SJSA1 (cell line): ENCODE data around the gene PPFIA2. TPM values are rescaled to one million over a fixed set of nuclear protein-coding genes. Genes with fewer than 3 reads are reported as not detected.

ENCODE experiments used
- DNase-seq, 2 experiments: peaks; one replicate each; pipeline ENCODE4 v3.0.0-alpha.2; 2015 to 2020; ENCODE audit warnings: low spot score in 2 of 2, low read depth in 1 of 2
- H3K27ac ChIP-seq: fragments of 250-450 bp; sonication (Bioruptor Pico); 2 replicates; pipeline ENCODE4 v1.5.1; 2020; ENCODE audit warnings: mild to moderate bottlenecking, moderate library complexity
- H3K27me3 ChIP-seq: fragments of 250-450 bp; sonication (Bioruptor Pico); replicated peaks from 2 replicates; pipeline ENCODE4 v1.5.1; 2020; ENCODE audit warnings: mild to moderate bottlenecking, moderate library complexity
- H3K36me3 ChIP-seq: fragments of 250-450 bp; sonication (Bioruptor Pico); 2 replicates; pipeline ENCODE4 v1.5.1; 2020; ENCODE audit warnings: mild to moderate bottlenecking
- H3K4me1 ChIP-seq: fragments of 250-450 bp; sonication (Bioruptor Pico); replicated peaks from 2 replicates; pipeline ENCODE4 v1.6.1; 2021; ENCODE audit warnings: mild to moderate bottlenecking
- H3K4me3 ChIP-seq: fragments of 250-450 bp; sonication (Bioruptor Pico); 2 replicates; pipeline ENCODE4 v1.5.1; 2020; ENCODE audit warnings: mild to moderate bottlenecking
- H3K9me3 ChIP-seq: fragments of 250-450 bp; sonication (Bioruptor Pico); replicated peaks from 2 replicates; pipeline ENCODE4 v1.5.1; 2020; ENCODE audit warnings: mild to moderate bottlenecking
- total RNA-seq: library from RNA; depleted of rRNA; stranded (reverse); fragments of >200 nt; shearing (Covaris generic); gene quantifications from 2 replicates; pipeline ENCODE4 v1.2.3, GENCODE V29; 2014

The PPFIA2 gene
- total RNA-seq, 1 experiment from 2014 or later: 0.47 TPM

DNA sequence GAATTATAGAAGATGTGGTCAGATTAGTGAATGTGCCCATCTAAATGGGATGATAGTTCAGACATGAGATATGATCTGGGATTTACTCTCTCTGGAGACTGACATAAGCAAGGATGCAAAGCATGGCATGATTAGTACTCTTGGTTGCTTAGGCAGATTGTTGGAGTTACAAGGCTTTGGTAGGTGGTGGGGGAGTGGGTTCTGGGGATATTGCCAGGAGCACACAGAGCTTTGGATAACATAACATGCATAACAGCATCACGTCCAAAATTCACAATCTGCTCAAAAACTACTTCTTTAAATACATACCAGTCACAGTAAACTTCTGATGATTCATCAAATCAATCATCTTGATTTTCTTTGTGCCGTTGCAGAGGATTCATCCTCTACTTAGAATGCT lies 393.9 kb downstream of the PPFIA2 start:
- Histone ChIP-seq H3K4me1 (no peaks in the 10 kb centered on the region), H3K27me3 (no peaks in the 10 kb centered on the region), H3K4me3 (no peak overlapping the region), H3K9me3 (no peaks in the 10 kb centered on the region), H3K36me3 (no peaks in the 10 kb centered on the region), H3K27ac (no peak overlapping the region)
- no peak for DNase-seq

DNA sequence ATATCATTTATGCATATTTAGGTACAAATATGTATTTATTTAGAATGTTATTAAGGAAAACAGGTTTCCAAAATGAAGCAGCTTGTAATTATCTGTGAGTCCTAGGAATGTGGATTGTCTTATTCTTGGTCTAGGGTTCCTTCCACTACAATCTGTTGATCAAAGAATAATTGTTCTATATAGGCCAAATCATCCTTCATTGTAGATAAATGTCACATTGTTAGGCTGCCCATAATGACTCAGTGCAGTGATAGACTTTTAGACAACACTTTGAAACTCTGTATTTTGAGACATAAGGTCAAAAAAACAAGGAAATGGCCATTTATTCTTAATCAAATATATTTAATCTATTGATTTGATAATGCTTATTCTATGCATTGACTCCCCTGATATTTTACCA lies 398.2 kb downstream of the PPFIA2 start:
- H3K27me3 ChIP-seq: no peaks in the 10 kb centered on the region
- no peak for DNase-seq
- no peaks in the 10 kb centered on the region for H3K9me3 ChIP-seq
- H3K27ac ChIP-seq: no peak overlapping the region
- H3K36me3 ChIP-seq: no peaks in the 10 kb centered on the region
- no peaks in the 10 kb centered on the region for H3K4me1 ChIP-seq
- H3K4me3 ChIP-seq: no peak overlapping the region

DNA sequence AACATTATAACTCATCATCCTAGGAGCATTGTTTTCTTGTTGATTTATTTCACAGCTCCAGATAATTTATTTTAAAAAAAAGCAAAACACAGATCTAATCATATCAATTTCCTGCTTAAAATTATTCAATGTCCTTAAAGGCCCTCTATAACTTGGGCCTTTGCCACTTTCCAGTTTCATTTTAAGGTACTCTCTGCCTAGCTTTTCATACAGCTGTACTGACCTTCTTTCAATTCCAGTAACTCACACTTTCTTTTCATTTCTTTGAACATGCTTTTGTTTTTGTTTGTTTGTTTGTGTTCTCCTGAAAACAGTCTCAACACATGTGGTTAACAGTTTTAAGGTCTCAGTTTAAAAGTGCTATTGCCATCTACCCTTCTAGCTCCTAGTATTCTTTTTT lies 399.4 kb downstream of the PPFIA2 start:
- H3K27ac ChIP-seq: no peak overlapping the region
- no peaks in the 10 kb centered on the region for H3K9me3 ChIP-seq
- H3K27me3 ChIP-seq: no peaks in the 10 kb centered on the region
- no peak for DNase-seq
- no peaks in the 10 kb centered on the region for H3K4me1 ChIP-seq
- no peaks in the 10 kb centered on the region for H3K36me3 ChIP-seq
- no peak overlapping the region for H3K4me3 ChIP-seq

DNA sequence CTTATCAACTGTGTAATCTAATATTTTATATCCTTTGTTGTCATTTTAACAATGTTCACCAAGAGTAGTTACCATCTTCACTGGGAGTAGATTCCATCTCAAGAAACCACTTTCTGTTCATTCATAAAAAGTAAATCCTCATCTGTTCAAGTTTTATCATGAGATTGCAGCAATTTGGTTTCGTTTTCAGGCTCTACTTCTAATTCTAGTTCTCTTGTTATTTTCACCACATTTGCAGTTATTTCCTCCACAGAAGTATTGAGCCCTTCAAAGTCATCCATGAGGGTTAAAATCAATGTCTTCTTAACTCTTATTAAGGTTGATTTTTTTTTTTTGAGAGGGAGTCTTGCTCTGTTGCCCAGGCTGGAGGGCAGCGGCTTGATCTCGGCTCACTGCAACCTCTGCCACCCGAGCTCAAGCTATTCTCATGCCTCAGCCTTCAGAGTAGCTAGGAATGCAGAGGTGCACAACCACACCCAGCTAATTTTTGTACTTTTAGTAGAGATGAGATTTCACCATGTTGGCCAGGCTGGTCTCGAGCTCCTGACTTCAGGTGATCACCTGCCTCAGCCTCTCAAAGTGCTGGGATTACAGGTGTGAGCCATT lies 404.7 kb downstream of the PPFIA2 start:
- no peak for DNase-seq

DNA sequence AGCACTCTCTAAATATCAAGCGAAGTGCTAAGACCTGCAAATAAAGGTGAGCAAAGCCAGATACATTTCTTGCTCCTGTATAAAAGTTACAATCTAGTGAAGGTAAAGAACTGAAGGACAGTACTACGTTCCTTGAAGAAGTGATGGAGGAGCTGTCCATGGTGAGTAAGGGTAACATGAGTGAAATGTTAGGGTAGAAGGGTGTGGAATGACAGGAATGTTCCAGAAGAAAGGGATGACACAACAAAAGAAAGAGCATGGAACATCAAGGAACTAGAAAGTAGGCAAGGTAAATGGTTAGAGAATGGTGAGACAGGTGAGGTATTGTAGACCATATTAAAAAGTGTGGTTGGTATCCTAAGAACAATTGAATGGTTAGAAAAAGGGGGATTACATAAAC lies 408.8 kb downstream of the PPFIA2 start:
- DNase-seq: no peak
- Histone ChIP-seq H3K36me3 (no peaks in the 10 kb centered on the region), H3K27me3 (no peaks in the 10 kb centered on the region; the same call in 1 of the 2 replicates), H3K9me3 (no peaks in the 10 kb centered on the region), H3K4me3 (no peak overlapping the region), H3K4me1 (no peaks in the 10 kb centered on the region), H3K27ac (no peak overlapping the region)

More for the DNA sequence above, 404.7 kb downstream of the PPFIA2 start:
- no peaks in the 10 kb centered on the region for H3K36me3 ChIP-seq
- H3K9me3 ChIP-seq: no peaks in the 10 kb centered on the region
- no peaks in the 10 kb centered on the region for H3K4me1 ChIP-seq
- no peak overlapping the region for H3K4me3 ChIP-seq
- no peak overlapping the region for H3K27ac ChIP-seq
- H3K27me3 ChIP-seq: no peaks in the 10 kb centered on the region; the same call in 1 of the 2 replicates

DNA sequence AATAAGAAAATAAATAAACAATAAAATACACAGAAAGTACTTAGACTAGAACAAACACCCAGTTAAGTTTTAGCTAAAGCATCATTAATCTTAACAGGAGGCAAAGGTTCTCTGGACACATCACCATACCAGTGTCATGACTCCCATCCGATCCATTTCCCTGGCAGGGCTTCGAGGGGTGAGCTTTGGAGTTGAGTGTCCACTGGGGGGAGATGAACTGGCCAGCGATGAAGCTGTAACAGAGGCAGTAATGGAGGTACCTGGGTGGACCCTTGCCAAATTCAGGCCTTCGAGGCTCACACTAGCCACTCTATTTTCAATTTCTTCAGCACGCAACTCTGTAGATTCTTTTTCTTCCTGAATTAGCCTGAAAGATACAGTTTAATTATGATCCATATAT lies 411.7 kb downstream of the PPFIA2 start:
- Histone ChIP-seq H3K27ac (no peak overlapping the region), H3K4me3 (no peak overlapping the region), H3K9me3 (no peaks in the 10 kb centered on the region), H3K4me1 (no peaks in the 10 kb centered on the region), H3K27me3 (no peaks in the 10 kb centered on the region), H3K36me3 (no peaks in the 10 kb centered on the region)
- no peak for DNase-seq

DNA sequence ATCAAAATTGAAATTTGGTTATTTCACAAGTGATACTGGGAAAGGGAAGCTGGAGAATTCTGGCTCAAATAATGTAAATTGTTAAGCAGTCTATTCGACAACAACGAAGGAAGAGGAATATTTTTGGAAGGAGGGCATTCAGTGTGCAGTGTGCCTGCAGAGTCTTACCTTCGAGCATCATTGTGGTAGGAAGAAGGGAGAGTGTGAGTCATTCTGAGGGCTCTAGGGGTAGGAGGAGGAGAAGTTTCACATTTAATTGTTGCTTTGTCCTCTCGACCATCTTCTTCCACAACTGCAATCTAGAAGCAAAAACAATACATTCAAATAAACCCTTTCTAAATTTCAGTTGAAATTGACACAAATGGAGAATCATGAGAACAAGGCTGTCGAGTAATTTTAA lies 418.2 kb downstream of the PPFIA2 start:
- DNase-seq: no peak
- Histone ChIP-seq H3K27me3 (no peaks in the 10 kb centered on the region), H3K36me3 (no peaks in the 10 kb centered on the region), H3K9me3 (no peaks in the 10 kb centered on the region), H3K4me3 (no peak overlapping the region), H3K27ac (no peak overlapping the region), H3K4me1 (no peaks in the 10 kb centered on the region)

DNA sequence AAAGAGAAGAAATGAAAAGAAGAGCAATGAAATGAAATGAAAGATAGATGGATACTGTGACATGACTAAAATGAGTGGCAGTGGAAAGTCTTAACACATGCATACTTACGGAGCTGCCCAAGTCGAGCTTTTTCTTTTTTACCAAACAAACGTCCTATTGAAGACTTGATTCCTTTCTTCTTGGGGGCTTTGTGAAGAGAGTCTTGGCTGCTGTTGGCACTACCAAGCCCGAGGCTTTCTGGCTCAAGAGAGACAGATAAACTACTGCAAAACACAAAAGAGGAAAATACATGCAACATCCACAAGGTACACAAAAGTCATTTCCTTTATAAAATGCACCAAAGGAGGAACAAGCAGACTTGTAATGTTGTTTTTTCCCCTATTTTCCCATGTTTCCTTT lies 420.1 kb downstream of the PPFIA2 start:
- DNase-seq: no peak
- no peaks in the 10 kb centered on the region for H3K27me3 ChIP-seq

DNA sequence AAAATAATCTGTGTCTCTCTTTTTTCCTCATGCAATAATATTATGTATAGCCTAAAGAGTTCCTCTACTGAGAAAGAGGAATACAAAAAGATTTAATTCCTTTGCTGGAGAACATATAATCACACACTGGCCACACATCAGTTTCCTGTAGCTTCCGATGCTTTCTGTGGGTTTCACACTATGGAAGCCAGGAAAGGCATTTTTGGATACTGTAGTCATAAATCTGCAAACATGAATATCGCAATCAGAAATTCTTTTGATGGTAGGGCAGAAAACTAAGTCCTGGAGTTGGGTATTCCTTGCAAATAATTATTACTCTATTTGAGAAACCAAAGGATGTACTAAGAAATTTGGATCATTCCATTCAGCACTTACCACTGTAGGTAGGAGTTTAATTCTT lies 421.3 kb downstream of the PPFIA2 start:
- Histone ChIP-seq H3K4me3 (no peak overlapping the region), H3K27me3 (no peaks in the 10 kb centered on the region), H3K36me3 (no peaks in the 10 kb centered on the region), H3K4me1 (no peaks in the 10 kb centered on the region), H3K9me3 (no peaks in the 10 kb centered on the region), H3K27ac (no peak overlapping the region)
- no peak for DNase-seq

More for the DNA sequence above, 420.1 kb downstream of the PPFIA2 start:
- no peaks in the 10 kb centered on the region for H3K36me3 ChIP-seq
- no peak overlapping the region for H3K4me3 ChIP-seq
- no peaks in the 10 kb centered on the region for H3K9me3 ChIP-seq
- no peaks in the 10 kb centered on the region for H3K4me1 ChIP-seq
- H3K27ac ChIP-seq: no peak overlapping the region

DNA sequence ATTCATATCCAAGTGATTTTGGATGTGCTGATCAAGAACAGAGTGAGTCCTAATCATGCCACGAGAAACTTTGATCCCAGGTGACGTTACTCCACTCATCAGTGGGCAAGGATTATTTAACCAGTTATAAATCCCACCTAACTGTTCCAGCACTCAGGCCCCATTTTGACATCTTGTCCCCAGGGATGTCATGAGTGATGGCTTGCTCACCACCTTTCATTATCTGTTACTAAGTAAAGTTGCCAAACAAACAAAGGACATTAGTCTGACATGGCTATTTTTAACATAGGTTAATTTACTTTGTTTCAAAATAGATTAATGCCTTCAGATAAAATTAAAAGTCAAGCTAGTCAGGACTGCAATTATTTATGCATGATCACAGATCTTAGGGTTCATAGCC lies 425.3 kb downstream of the PPFIA2 start:
- Histone ChIP-seq H3K27me3 (no peaks in the 10 kb centered on the region), H3K4me1 (no peaks in the 10 kb centered on the region), H3K9me3 (no peaks in the 10 kb centered on the region), H3K36me3 (no peaks in the 10 kb centered on the region), H3K4me3 (no peak overlapping the region), H3K27ac (no peak overlapping the region)
- no peak for DNase-seq

DNA sequence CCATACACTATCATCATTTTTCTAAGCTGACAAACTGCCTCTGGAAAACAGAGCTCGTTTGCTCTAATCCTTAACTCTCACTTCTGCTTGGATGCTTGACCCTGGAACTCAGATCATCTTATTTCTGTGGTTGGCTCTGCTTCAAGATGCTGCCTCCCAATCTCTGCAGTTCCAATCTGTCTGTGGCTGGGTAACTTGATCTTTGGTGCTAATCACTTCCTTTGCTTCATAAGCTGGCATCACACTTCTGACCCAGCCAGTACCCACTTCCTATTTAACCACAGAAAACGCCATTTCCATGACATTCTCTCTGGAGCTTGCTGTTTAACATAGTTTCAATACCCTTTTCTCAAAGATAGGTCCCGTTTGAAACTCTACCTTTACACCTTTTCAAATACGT lies 427.1 kb downstream of the PPFIA2 start:
- Histone ChIP-seq H3K9me3 (no peaks in the 10 kb centered on the region), H3K27ac (no peak overlapping the region), H3K36me3 (no peaks in the 10 kb centered on the region), H3K27me3 (no peaks in the 10 kb centered on the region), H3K4me3 (no peak overlapping the region), H3K4me1 (no peaks in the 10 kb centered on the region)
- no peak for DNase-seq

DNA sequence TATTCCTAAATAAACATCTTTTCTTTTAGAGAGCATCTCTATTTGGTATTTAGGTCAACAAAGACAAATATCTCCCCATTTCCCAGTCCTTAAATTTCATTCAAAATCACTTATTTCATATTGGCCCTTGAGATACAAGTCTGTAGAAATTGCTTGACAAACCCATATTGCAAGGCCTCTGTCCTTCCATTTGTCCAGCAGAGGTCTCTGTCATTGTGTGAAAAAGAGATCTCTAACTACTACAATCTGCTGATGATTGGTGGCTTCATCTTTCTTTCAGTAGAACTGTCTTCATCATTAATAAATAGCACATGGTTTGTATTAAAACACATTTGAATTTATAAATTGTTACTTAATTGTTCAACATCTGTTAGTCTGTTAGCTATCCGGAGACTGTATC lies 428.7 kb downstream of the PPFIA2 start:
- Histone ChIP-seq H3K4me3 (no peak overlapping the region), H3K36me3 (no peaks in the 10 kb centered on the region), H3K27me3 (no peaks in the 10 kb centered on the region), H3K9me3 (no peaks in the 10 kb centered on the region), H3K4me1 (no peaks in the 10 kb centered on the region), H3K27ac (no peak overlapping the region)
- no peak for DNase-seq

DNA sequence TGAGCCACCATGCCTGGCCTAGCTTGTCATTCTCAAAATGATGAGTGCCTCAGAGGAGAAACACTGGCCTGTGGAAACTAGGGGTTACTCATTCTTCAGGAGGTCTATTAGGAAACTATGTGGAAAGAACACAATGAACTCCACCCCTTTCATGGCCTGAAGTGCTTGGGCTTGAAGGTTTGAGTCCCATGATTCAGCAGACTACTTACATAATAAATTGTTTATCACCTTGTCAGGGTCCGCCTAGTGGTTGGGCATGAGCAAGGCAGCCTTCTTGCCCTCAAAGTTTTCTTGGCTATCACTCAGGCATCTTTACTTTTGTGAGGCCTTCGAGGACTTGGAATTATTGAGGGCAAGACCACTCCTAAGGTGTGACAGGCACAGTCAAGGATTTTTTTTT lies 430.1 kb downstream of the PPFIA2 start:
- peak in 1 of 2 experiments; percentile 1 for DNase-seq
- Histone ChIP-seq H3K36me3 (no peaks in the 10 kb centered on the region), H3K4me3 (no peak overlapping the region), H3K4me1 (no peaks in the 10 kb centered on the region), H3K9me3 (no peaks in the 10 kb centered on the region), H3K27ac (no peak overlapping the region), H3K27me3 (no peaks in the 10 kb centered on the region)

DNA sequence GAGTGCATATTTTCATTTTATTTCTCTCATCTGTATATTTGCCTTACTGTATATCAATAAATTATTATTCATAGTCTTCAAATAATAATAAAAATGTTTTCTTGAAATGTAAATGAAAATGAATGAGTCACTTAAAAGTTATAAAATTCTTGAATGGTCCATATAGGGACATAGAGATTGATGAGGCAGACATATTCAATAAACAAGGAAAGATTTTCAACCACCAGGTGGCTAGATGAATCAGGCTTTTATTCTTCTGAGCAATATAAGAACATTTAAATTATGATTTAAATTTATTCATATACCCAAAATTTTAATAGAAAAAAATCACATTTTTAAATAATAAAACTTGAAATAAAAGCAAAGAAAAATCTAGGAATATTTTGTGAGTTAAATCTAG lies 431.7 kb downstream of the PPFIA2 start:
- DNase-seq: no peak
- Histone ChIP-seq H3K27ac (no peak overlapping the region), H3K4me1 (no peaks in the 10 kb centered on the region), H3K27me3 (no peaks in the 10 kb centered on the region), H3K36me3 (no peaks in the 10 kb centered on the region), H3K4me3 (no peak overlapping the region), H3K9me3 (no peaks in the 10 kb centered on the region)

DNA sequence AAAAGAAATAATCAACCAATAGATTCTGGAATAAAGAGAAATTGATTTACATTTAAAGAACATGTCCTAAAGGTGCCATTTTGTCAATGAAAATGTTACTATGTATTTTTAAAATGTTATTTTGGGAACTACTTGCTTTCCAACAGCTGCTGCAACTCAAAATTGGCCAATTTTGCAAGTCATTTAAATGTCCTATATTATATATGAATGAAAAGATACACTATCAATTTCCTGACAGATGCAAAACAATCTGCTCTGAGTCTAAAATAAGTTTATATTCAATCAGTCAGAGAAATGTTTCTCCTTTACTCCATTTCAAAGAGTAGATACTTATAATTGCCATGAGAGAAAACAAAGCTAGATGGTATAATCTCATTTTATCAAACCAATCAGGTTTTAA lies 434.1 kb downstream of the PPFIA2 start:
- Histone ChIP-seq H3K9me3 (no peaks in the 10 kb centered on the region), H3K36me3 (no peaks in the 10 kb centered on the region), H3K4me3 (no peak overlapping the region), H3K27me3 (no peaks in the 10 kb centered on the region), H3K4me1 (no peaks in the 10 kb centered on the region), H3K27ac (no peak overlapping the region)
- no peak for DNase-seq
